Neural cell (in vitro differentiated cells): ENCODE data around the gene OTX2.

Experiments
- CTCF ChIP-seq: fragments of 450-650 bp; IDR thresholded peaks from 2 replicates; pipeline ENCODE4 v1.5.1; 2014; ENCODE audit warnings: antibody characterized with exemption, mild to moderate bottlenecking, moderate library complexity; ENCODE audit not compliant: poor library complexity, severe bottlenecking
- EZH2 ChIP-seq: fragments of 200-600, 300-800 bp; shearing (Covaris generic), sonication (generic); IDR thresholded peaks from 2 replicates; pipeline ENCODE4 v1.6.1; 2014; ENCODE audit warnings: antibody characterized with exemption, low read length, borderline replicate concordance, mild to moderate bottlenecking; ENCODE audit not compliant: insufficient read depth, poor library complexity, severe bottlenecking
- MXI1 ChIP-seq: fragments of 450-650 bp; conservative IDR thresholded peaks from 2 replicates; pipeline ENCODE4 v1.6.1; 2014; ENCODE audit warnings: antibody characterized with exemption, mild to moderate bottlenecking; ENCODE audit not compliant: poor library complexity, severe bottlenecking
- POLR2AphosphoS5 ChIP-seq: IDR thresholded peaks from 2 replicates; pipeline ENCODE4 v1.6.1; 2012
- SMC3 ChIP-seq: fragments of 450-650 bp; conservative IDR thresholded peaks from 2 replicates; pipeline ENCODE4 v1.6.1; 2014; ENCODE audit warnings: antibody characterized with exemption, mild to moderate bottlenecking, moderate library complexity; ENCODE audit not compliant: poor library complexity
- TAF1 ChIP-seq: IDR thresholded peaks from 2 replicates; pipeline ENCODE4 v1.6.1; 2012; ENCODE audit warnings: low read depth

GRCh38 chr14:56751471-56751870, 58.8 kb downstream of the OTX2 start:
- no peak for TF ChIP-seq CTCF
- TF ChIP-seq MXI1 = no peak
- TF ChIP-seq POLR2AphosphoS5 = no peak
- TF ChIP-seq TAF1 = no peak
- no peak for TF ChIP-seq EZH2
- TF ChIP-seq SMC3 = no peak
